ENCODE results near the gene PSMD14.

DNA sequence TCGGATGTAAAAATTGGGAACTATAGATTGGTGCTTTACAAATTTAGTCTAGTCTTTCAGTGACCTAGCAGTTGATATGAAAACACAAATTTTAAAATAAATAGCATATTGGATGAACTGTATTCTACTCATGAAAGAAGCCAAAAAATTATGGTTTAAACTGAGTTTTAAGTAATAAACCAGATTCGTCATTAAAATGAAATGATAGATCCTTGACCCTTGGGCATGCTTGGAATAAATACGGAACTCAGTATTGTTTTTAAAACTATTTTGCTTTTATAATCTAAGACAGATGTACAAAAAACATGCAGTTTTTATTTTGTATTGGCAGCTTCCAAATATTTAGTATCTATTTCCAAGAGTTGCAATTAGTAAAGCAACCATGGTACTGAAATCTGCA lies 73.3 kb downstream of the PSMD14 start:
- TF ChIP-seq, protein P1, sequence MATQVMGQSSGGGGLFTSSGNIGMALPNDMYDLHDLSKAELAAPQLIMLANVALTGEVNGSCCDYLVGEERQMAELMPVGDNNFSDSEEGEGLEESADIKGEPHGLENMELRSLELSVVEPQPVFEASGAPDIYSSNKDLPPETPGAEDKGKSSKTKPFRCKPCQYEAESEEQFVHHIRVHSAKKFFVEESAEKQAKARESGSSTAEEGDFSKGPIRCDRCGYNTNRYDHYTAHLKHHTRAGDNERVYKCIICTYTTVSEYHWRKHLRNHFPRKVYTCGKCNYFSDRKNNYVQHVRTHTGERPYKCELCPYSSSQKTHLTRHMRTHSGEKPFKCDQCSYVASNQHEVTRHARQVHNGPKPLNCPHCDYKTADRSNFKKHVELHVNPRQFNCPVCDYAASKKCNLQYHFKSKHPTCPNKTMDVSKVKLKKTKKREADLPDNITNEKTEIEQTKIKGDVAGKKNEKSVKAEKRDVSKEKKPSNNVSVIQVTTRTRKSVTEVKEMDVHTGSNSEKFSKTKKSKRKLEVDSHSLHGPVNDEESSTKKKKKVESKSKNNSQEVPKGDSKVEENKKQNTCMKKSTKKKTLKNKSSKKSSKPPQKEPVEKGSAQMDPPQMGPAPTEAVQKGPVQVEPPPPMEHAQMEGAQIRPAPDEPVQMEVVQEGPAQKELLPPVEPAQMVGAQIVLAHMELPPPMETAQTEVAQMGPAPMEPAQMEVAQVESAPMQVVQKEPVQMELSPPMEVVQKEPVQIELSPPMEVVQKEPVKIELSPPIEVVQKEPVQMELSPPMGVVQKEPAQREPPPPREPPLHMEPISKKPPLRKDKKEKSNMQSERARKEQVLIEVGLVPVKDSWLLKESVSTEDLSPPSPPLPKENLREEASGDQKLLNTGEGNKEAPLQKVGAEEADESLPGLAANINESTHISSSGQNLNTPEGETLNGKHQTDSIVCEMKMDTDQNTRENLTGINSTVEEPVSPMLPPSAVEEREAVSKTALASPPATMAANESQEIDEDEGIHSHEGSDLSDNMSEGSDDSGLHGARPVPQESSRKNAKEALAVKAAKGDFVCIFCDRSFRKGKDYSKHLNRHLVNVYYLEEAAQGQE (IDR thresholded peaks at IDR 0.05; ENCODE audit: borderline replicate concordance in 1 of 2, low read depth in 1 of 2, low read length in 2 of 2) = no peak
- TF ChIP-seq, protein P2, sequence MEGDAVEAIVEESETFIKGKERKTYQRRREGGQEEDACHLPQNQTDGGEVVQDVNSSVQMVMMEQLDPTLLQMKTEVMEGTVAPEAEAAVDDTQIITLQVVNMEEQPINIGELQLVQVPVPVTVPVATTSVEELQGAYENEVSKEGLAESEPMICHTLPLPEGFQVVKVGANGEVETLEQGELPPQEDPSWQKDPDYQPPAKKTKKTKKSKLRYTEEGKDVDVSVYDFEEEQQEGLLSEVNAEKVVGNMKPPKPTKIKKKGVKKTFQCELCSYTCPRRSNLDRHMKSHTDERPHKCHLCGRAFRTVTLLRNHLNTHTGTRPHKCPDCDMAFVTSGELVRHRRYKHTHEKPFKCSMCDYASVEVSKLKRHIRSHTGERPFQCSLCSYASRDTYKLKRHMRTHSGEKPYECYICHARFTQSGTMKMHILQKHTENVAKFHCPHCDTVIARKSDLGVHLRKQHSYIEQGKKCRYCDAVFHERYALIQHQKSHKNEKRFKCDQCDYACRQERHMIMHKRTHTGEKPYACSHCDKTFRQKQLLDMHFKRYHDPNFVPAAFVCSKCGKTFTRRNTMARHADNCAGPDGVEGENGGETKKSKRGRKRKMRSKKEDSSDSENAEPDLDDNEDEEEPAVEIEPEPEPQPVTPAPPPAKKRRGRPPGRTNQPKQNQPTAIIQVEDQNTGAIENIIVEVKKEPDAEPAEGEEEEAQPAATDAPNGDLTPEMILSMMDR (CRISPR knock-in tag; IDR thresholded peaks at IDR 0.05) = no peak
- TF ChIP-seq MYC (CRISPR knock-in tag; IDR thresholded peaks at IDR 0.05; ENCODE audit: borderline replicate concordance) (no peak), ZNF3 (CRISPR knock-in tag; IDR thresholded peaks at IDR 0.05) (no peak), NFIC (IDR thresholded peaks at IDR 0.05; ENCODE audit: low read length) (no peak), EZH2 (conservative IDR thresholded peaks at IDR 0.05; ENCODE audit: low read depth, low read length) (no peak)
- TF ChIP-seq, protein P3, sequence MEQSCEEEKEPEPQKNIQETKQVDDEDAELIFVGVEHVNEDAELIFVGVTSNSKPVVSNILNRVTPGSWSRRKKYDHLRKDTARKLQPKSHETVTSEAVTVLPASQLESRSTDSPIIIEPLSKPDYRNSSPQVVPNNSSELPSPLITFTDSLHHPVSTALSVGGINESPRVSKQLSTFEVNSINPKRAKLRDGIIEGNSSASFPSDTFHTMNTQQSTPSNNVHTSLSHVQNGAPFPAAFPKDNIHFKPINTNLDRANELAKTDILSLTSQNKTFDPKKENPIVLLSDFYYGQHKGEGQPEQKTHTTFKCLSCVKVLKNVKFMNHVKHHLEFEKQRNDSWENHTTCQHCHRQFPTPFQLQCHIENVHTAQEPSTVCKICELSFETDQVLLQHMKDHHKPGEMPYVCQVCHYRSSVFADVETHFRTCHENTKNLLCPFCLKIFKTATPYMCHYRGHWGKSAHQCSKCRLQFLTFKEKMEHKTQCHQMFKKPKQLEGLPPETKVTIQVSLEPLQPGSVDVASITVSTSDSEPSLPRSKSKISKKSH (CRISPR knock-in tag; IDR thresholded peaks at IDR 0.05; ENCODE audit: borderline replicate concordance) = no peak
- TF ChIP-seq, protein P4, sequence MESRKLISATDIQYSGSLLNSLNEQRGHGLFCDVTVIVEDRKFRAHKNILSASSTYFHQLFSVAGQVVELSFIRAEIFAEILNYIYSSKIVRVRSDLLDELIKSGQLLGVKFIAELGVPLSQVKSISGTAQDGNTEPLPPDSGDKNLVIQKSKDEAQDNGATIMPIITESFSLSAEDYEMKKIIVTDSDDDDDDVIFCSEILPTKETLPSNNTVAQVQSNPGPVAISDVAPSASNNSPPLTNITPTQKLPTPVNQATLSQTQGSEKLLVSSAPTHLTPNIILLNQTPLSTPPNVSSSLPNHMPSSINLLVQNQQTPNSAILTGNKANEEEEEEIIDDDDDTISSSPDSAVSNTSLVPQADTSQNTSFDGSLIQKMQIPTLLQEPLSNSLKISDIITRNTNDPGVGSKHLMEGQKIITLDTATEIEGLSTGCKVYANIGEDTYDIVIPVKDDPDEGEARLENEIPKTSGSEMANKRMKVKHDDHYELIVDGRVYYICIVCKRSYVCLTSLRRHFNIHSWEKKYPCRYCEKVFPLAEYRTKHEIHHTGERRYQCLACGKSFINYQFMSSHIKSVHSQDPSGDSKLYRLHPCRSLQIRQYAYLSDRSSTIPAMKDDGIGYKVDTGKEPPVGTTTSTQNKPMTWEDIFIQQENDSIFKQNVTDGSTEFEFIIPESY (CRISPR knock-in tag; IDR thresholded peaks at IDR 0.05) = no peak
- TF ChIP-seq, protein P5, sequence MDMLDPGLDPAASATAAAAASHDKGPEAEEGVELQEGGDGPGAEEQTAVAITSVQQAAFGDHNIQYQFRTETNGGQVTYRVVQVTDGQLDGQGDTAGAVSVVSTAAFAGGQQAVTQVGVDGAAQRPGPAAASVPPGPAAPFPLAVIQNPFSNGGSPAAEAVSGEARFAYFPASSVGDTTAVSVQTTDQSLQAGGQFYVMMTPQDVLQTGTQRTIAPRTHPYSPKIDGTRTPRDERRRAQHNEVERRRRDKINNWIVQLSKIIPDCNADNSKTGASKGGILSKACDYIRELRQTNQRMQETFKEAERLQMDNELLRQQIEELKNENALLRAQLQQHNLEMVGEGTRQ (IDR thresholded peaks at IDR 0.05; ENCODE audit: low read depth, low read length) = no peak
- TF ChIP-seq, protein P5 (CRISPR knock-in tag; IDR thresholded peaks at IDR 0.05; ENCODE audit: borderline replicate concordance) = no peak
- TF ChIP-seq, protein P6, sequence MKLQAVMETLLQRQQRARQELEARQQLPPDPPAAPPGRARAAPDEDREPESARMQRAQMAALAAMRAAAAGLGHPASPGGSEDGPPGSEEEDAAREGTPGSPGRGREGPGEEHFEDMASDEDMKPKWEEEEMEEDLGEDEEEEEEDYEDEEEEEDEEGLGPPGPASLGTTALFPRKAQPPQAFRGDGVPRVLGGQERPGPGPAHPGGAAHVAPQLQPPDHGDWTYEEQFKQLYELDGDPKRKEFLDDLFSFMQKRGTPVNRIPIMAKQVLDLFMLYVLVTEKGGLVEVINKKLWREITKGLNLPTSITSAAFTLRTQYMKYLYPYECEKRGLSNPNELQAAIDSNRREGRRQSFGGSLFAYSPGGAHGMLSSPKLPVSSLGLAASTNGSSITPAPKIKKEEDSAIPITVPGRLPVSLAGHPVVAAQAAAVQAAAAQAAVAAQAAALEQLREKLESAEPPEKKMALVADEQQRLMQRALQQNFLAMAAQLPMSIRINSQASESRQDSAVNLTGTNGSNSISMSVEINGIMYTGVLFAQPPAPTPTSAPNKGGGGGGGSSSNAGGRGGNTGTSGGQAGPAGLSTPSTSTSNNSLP (IDR thresholded peaks at IDR 0.05; ENCODE audit: low read depth, low read length) = no peak
- TF ChIP-seq, protein P7, sequence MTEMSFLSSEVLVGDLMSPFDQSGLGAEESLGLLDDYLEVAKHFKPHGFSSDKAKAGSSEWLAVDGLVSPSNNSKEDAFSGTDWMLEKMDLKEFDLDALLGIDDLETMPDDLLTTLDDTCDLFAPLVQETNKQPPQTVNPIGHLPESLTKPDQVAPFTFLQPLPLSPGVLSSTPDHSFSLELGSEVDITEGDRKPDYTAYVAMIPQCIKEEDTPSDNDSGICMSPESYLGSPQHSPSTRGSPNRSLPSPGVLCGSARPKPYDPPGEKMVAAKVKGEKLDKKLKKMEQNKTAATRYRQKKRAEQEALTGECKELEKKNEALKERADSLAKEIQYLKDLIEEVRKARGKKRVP (CRISPR knock-in tag; IDR thresholded peaks at IDR 0.05) = no peak
- TF ChIP-seq, protein P8, sequence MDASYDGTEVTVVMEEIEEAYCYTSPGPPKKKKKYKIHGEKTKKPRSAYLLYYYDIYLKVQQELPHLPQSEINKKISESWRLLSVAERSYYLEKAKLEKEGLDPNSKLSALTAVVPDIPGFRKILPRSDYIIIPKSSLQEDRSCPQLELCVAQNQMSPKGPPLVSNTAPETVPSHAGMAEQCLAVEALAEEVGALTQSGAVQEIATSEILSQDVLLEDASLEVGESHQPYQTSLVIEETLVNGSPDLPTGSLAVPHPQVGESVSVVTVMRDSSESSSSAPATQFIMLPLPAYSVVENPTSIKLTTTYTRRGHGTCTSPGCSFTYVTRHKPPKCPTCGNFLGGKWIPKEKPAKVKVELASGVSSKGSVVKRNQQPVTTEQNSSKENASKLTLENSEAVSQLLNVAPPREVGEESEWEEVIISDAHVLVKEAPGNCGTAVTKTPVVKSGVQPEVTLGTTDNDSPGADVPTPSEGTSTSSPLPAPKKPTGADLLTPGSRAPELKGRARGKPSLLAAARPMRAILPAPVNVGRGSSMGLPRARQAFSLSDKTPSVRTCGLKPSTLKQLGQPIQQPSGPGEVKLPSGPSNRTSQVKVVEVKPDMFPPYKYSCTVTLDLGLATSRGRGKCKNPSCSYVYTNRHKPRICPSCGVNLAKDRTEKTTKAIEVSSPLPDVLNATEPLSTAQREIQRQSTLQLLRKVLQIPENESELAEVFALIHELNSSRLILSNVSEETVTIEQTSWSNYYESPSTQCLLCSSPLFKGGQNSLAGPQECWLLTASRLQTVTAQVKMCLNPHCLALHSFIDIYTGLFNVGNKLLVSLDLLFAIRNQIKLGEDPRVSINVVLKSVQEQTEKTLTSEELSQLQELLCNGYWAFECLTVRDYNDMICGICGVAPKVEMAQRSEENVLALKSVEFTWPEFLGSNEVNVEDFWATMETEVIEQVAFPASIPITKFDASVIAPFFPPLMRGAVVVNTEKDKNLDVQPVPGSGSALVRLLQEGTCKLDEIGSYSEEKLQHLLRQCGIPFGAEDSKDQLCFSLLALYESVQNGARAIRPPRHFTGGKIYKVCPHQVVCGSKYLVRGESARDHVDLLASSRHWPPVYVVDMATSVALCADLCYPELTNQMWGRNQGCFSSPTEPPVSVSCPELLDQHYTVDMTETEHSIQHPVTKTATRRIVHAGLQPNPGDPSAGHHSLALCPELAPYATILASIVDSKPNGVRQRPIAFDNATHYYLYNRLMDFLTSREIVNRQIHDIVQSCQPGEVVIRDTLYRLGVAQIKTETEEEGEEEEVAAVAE (CRISPR knock-in tag; IDR thresholded peaks at IDR 0.05; ENCODE audit: borderline replicate concordance) = no peak

All from HepG2 (cell line).